Glomerular endothelial cell (primary cell): ENCODE results near the gene CSTF3. TPM values are rescaled to one million over a fixed set of nuclear protein-coding genes. Genes with fewer than 3 reads are reported as not detected.
"Not testable (repeated sequence)": the region's sequence is repeated elsewhere in the genome, so short reads cannot be mapped to it uniquely, and the experiment has no call there.

Experiments
- DNase-seq: peaks from one replicate; pipeline ENCODE4 v3.0.0-alpha.2; 2011; ENCODE audit warnings: low read depth, low spot score; ENCODE audit errors: extremely low read depth
- total RNA-seq: library from RNA; depleted of rRNA; stranded (reverse); fragments of >200 nt; gene quantifications from 2 replicates; pipeline ENCODE4 v1.2.3, GENCODE V29; 2015

Gene CSTF3
- 24.4 and 26.3 TPM in 2 replicates for total RNA-seq

- DNase-seq, result peak; percentile 93
Measured at GRCh38 chr11:33161120-33162005, at the start of gene CSTF3. Gene CSTF3 (minus strand): TSS chr11:33161480. CDS start chr11:33161325, 155 bp downstream.

GRCh38 chr11:33208150-33208549 lies 46.9 kb upstream of the CSTF3 start:
- no peak for DNase-seq

GRCh38 chr11:33207408-33207985 lies 46.2 kb upstream of the CSTF3 start:
- DNase-seq, result no peak

- no peak for DNase-seq
Measured at GRCh38 chr11:33197915-33198727, 36.8 kb upstream of the CSTF3 start.

DNA sequence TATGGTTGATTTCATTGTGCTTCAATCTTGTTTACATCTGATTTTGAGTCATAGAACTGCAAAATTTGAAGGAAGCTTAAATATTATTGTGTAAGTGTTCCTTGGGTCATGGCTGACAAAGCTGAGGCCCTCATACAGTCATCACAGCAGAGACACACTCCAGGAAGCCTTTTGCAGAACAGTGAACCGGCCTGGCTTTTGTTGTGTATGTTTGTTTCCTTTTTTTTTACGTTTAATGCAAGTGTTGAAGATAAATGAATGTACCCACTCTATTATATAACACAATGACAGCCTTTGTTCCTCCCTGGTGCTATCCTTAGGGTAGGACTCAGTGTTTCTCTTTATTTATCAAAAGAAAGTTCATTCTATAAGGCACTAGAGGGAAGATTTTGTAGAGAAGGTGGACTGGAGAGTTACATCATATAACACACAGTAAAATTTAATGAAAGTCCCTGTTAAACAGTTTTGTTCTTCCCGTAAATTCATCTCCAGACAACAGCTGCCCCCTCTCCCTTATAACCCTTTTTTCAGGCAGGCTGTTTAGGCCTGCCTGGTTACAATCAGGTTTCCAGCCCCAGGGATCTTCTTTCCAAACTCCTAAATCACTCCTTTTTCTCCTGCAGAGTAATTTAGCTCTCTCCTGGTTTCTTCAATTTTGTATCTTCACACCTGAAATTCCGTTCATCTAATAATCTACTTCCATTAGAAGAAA lies 34.3 kb upstream of the CSTF3 start:
- no peak for DNase-seq

GRCh38 chr11:33194455-33194854 lies 33.2 kb upstream of the CSTF3 start:
- no peak for DNase-seq

- DNase-seq, result no peak
Measured at GRCh38 chr11:33191467-33191866, 30.2 kb upstream of the CSTF3 start.

GRCh38 chr11:33187998-33188722 lies 26.9 kb upstream of the CSTF3 start:
- DNase-seq, result no peak

DNA sequence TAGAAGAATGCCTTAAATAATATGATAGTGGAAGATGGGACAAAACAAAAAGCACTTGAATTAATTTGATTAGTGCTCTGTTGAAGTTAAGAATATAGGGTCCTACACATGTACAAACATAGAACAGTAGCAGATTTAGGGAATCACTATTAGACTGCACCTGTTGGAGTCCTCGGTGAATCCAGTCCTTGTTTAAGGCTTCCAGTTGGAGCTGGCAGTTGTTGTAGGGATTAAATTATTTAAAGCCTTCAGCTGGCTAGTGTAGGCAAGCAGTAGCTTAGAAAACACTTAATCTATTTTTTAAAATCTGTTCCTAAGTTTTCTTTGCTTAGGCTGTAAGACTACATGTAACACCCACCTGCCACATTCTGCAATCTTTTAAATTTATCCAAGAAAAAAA lies 24.5 kb upstream of the CSTF3 start:
- no peak for DNase-seq

- no peak for DNase-seq
Measured at GRCh38 chr11:33182246-33182878, 21.1 kb upstream of the CSTF3 start.

GRCh38 chr11:33179348-33179803 lies 18.1 kb upstream of the CSTF3 start:
- peak; percentile 52 for DNase-seq

DNA sequence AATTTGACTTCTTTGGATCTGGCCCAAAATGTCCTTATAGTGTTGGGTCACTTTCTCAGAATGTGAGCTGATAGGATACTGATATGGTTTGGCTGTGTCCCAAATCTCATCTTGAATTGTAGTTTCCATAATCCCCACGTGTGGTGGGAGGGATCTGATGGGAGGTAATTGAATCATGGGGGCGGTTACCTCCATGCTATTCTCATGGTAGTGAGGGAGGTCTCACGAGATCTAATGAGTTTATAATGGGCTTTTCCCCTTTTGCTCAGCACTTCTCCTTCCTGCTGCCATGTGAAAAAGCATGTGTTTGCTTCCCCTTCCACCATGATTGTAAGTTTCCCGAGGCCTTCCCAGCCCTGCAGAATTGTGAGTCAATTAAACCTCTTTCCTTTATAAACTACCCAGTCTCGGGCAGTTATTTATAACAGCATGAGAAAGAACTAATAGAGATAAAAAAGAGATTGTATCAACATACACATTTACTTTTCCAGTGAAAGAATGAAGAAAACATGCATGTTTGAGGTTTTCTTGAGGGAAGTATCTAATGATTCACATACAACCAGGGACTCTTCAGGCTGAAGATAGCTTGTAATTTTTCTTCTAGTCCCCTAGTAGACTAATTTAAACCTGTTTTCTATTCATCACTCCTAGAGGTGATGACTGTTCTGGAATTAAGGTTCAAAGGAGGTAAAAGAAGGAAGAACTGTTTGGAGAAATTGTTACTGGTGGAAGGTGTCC lies 17.3 kb upstream of the CSTF3 start:
- DNase-seq, result no peak

DNA sequence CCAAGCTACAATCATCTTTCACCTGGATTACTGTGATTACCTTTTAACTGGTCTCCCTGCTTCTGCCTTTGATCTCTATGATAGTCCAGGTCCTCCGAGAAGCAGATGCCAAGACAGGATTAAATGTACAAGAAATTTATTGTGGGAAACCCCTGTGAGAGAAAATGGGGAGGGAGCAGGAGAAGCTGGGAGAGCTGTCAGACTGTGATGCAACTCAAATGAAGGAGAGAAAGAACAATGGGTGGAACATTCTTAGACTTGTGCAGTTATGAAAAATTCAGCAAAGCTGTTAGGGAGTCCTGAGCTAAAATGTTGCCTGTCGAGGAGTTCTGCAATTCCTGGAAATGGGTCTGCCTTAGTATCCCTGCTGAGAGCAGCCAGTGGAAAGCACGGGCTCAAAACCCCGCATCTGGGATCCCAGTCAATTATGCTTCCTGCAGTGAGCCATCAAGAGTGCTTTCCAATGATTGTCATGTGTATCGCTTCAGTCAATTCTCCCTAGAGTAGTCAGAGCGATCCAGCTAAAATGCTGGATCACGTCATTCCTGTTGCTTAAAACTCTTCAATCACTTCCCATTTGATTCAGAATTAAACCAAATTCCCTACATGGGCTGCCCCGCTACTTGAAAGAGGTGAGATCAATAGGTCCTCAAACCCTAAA lies 16.5 kb upstream of the CSTF3 start:
- DNase-seq, result no peak

GRCh38 chr11:33176760-33177159 lies 15.5 kb upstream of the CSTF3 start:
- DNase-seq, result not testable (repeated sequence)

- no peak for DNase-seq
Measured at GRCh38 chr11:33172996-33173395, 11.7 kb upstream of the CSTF3 start.

DNA sequence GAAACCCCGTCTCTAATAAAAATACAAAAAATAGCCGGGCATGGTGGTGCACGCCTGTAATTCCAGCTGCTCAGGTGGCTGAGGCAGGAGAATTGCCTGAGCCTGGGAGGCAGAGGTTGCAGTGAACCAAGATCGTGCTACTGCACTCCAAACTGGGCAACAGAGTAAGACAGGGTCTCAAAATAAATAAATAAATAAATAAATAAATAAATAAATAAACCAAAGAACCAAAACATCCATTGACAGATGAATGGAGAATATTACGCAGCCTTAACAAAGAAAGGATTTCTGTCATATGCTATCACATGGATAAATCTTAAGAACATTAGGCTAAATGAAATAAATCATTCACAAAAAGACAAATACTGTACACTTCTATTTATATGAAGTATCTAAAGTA lies 11.1 kb upstream of the CSTF3 start:
- DNase-seq, result no peak

DNA sequence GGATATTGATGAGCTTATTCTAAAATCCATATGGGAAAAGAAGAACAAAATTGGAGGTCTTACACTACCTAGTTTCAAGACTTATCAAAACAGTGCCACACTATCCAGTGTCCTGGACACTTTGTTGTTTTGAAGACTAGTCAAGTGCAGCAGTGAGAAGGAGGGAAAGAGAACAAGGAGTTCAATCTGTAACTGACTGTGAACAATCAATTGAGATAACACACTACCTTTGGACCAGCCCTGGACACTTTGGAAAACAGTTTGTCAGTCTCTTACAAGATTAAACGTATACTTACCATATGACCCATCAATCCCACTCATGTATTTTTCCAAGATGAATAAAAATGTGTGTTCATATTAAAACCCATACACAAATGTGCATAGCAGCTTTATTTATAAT lies 10.0 kb upstream of the CSTF3 start:
- DNase-seq, result no peak

GRCh38 chr11:33168709-33169200 lies 7.5 kb upstream of the CSTF3 start:
- DNase-seq, result no peak
